ENCODE measurements around the gene FAF1. TPM values are rescaled to one million over a fixed set of nuclear protein-coding genes. Genes with fewer than 3 reads are reported as not detected.
"Not testable (repeated sequence)": the region's sequence is repeated elsewhere in the genome, so short reads cannot be mapped to it uniquely, and the experiment has no call there.

Gene FAF1
- total RNA-seq, 4 donors from 2014 or later = 32.3 to 51.4 (median 36.1) TPM

GRCh38 chr1:50529510-50529909 lies 430.6 kb downstream of the FAF1 start:
- no peak for TF ChIP-seq CTCF (IDR thresholded peaks at IDR 0.05)
- ATAC-seq (ENCODE audit: low FRiP score) (no peak), DNase-seq (ENCODE audit: low spot score) (no peak)

GRCh38 chr1:50527987-50528320 lies 432.1 kb downstream of the FAF1 start:
- ATAC-seq (ENCODE audit: low FRiP score) = not testable (repeated sequence)

GRCh38 chr1:50527249-50527986 lies 432.6 kb downstream of the FAF1 start:
- DNase-seq (ENCODE audit: low spot score) = no peak
- ATAC-seq (ENCODE audit: low FRiP score) = no peak
- no peak for TF ChIP-seq CTCF (IDR thresholded peaks at IDR 0.05)

More at GRCh38 chr1:50527987-50528320, 432.1 kb downstream of the FAF1 start:
- DNase-seq (ENCODE audit: low spot score) = not testable (repeated sequence)

GRCh38 chr1:50526431-50526830 lies 433.6 kb downstream of the FAF1 start:
- no peak for TF ChIP-seq CTCF (IDR thresholded peaks at IDR 0.05)
- no peak for ATAC-seq (ENCODE audit: low FRiP score)

GRCh38 chr1:50523548-50523947 lies 436.5 kb downstream of the FAF1 start:
- ATAC-seq (ENCODE audit: low FRiP score) (no peak), DNase-seq (ENCODE audit: low spot score) (no peak)
- no peak for TF ChIP-seq CTCF (IDR thresholded peaks at IDR 0.05)

More at GRCh38 chr1:50526431-50526830, 433.6 kb downstream of the FAF1 start:
- DNase-seq (ENCODE audit: low spot score) = no peak

- no peak for DNase-seq (ENCODE audit: low spot score)
- ATAC-seq (ENCODE audit: low FRiP score) = no peak
Observed at GRCh38 chr1:50522691-50523342, 437.2 kb downstream of the FAF1 start.

GRCh38 chr1:50521703-50522102 lies 438.4 kb downstream of the FAF1 start:
- no peak for ATAC-seq (ENCODE audit: low FRiP score)
- no peak for DNase-seq (ENCODE audit: low spot score)
- TF ChIP-seq CTCF (IDR thresholded peaks at IDR 0.05) = no peak

More at GRCh38 chr1:50522691-50523342, 437.2 kb downstream of the FAF1 start:
- no peak for TF ChIP-seq CTCF (IDR thresholded peaks at IDR 0.05)
